MCF 10A (cell line): ENCODE results near the gene GLRA3. TPM values are rescaled to one million over a fixed set of nuclear protein-coding genes. Genes with fewer than 3 reads are reported as not detected.
"Not testable (repeated sequence)": the region's sequence is repeated elsewhere in the genome, so short reads cannot be mapped to it uniquely, and the experiment has no call there.

Source experiments
- Bru-seq: library from RNA; stranded (reverse); fragments of 400-500 nt; gene quantifications from one replicate; lab custom pipeline; 2021; lab: Mats Ljungman, UMichigan
- BruChase-seq, 2 experiments: library from RNA; stranded (reverse); fragments of 400-500 nt; gene quantifications; one replicate each; lab custom pipeline; 2021; lab: Mats Ljungman, UMichigan
- BruUV-seq: library from RNA; stranded (reverse); fragments of 400-500 nt; replicated peaks from 2 replicates; lab custom pipeline; 2021; lab: Mats Ljungman, UMichigan
- CTCF ChIA-PET: fragments of 300-600 bp; sonication (Branson Sonifier 250); formaldehyde crosslinking; extraction: SDS; loops from one replicate; lab custom pipeline; 2021; ENCODE audit warnings: antibody characterized with exemption, inconsistent platforms; lab: Yijun Ruan, JAX
- POLR2A ChIA-PET: fragments of 300-600, 350-650 bp; sonication (Branson Sonifier 250); formaldehyde crosslinking; extraction: SDS; loops from one replicate; lab custom pipeline; 2020; ENCODE audit warnings: antibody characterized with exemption, inconsistent platforms; lab: Yijun Ruan, JAX
- DNase-seq: peaks from one replicate; pipeline ENCODE4 v3.0.0-alpha.2; 2018; ENCODE audit not compliant: unreplicated experiment
- H3K27ac Mint-ChIP-seq: one replicate; pipeline ENCODE4 v1.8.0; 2022; ENCODE audit warnings: mild to moderate bottlenecking, low read depth, mixed read lengths; ENCODE audit not compliant: unreplicated experiment
- H3K27me3 Mint-ChIP-seq: one replicate; pipeline ENCODE4 v1.8.0; 2022; ENCODE audit warnings: mixed read lengths; ENCODE audit not compliant: insufficient read depth, unreplicated experiment
- H3K36me3 Mint-ChIP-seq: one replicate; pipeline ENCODE4 v1.8.0; 2022; ENCODE audit warnings: mild to moderate bottlenecking, moderate library complexity, mixed read lengths; ENCODE audit not compliant: insufficient read depth, unreplicated experiment
- H3K4me1 Mint-ChIP-seq: one replicate; pipeline ENCODE4 v1.8.0; 2022; ENCODE audit warnings: mixed read lengths; ENCODE audit not compliant: insufficient read depth, unreplicated experiment
- H3K4me3 Mint-ChIP-seq: one replicate; pipeline ENCODE4 v1.8.0; 2022; ENCODE audit warnings: mild to moderate bottlenecking, moderate library complexity, mixed read lengths; ENCODE audit not compliant: unreplicated experiment
- H3K9me3 Mint-ChIP-seq: one replicate; pipeline ENCODE4 v1.8.0; 2022; ENCODE audit warnings: mixed read lengths; ENCODE audit not compliant: unreplicated experiment
- intact Hi-C: fragments of 100-400 bp; cut with micrococcal nuclease; formaldehyde crosslinking; loops from 2 replicates; pipeline ENCODE4 v1.14.1; 2022
- long read RNA-seq: library from polyadenylated mRNA; stranded (forward); transcript quantifications from one replicate; pipeline ENCODE4 v2.0.0, GENCODE V29; 2022
- total RNA-seq: library from RNA; stranded (reverse); gene quantifications from 2 replicates; pipeline ENCODE4 v1.2.3, GENCODE V29; 2022
- TF ChIP-seq, protein P1 (sequence below): fragments of 200-600 bp; IDR thresholded peaks from one replicate; pipeline ENCODE4 v1.8.0; 2022; ENCODE audit warnings: antibody characterized with exemption, mild to moderate bottlenecking; ENCODE audit not compliant: unreplicated experiment

GLRA3 gene
- not detected in 2 replicates for total RNA-seq
- Bru-seq, nascent RNA, result percentile 1 among the genes with signal in this experiment
- BruChase-seq, experiment 1, labeled RNA remaining after a 6-hour chase, result percentile 3 among the genes with signal in this experiment
- BruChase-seq, experiment 2, labeled RNA remaining after a 2-hour chase, result percentile 3 among the genes with signal in this experiment
- long read RNA-seq, result 0 reads

- Mint-ChIP-seq H3K9me3 (no peaks in the 10 kb centered on the region), H3K4me1 (peaks cover 7% of the 10 kb centered on the region), H3K27ac (no peak within 1 kb of the TSS), H3K27me3 (no peaks in the 10 kb centered on the region), H3K36me3 (no peaks in the 10 kb centered on the region), H3K4me3 (peak within 1 kb of the TSS; percentile 78)
- POLR2A ChIA-PET, result interaction anchor here (0.5 kb wide), 1 partner anchor 1182 kb away, joined by 3 read pairs; no protein-coding TSS in a partner anchor
- intact Hi-C loops, result loop anchor here (5.0 kb wide), 1 partner anchor 708 kb away; no protein-coding TSS in a partner anchor
- CTCF ChIA-PET, result interaction anchor here (0.7 kb wide), 1 partner anchor 12 kb away, joined by 5 read pairs; no protein-coding TSS in a partner anchor
- no TSS peak for BruUV-seq
- DNase-seq, result peak; percentile 65
- TF ChIP-seq, protein P1, sequence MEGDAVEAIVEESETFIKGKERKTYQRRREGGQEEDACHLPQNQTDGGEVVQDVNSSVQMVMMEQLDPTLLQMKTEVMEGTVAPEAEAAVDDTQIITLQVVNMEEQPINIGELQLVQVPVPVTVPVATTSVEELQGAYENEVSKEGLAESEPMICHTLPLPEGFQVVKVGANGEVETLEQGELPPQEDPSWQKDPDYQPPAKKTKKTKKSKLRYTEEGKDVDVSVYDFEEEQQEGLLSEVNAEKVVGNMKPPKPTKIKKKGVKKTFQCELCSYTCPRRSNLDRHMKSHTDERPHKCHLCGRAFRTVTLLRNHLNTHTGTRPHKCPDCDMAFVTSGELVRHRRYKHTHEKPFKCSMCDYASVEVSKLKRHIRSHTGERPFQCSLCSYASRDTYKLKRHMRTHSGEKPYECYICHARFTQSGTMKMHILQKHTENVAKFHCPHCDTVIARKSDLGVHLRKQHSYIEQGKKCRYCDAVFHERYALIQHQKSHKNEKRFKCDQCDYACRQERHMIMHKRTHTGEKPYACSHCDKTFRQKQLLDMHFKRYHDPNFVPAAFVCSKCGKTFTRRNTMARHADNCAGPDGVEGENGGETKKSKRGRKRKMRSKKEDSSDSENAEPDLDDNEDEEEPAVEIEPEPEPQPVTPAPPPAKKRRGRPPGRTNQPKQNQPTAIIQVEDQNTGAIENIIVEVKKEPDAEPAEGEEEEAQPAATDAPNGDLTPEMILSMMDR, result no peak
Measured at GRCh38 chr4:174828845-174829701, at the start of gene GLRA3. Gene GLRA3 (minus strand): TSS chr4:174829247. CDS start chr4:174828811, 436 bp downstream.

DNA sequence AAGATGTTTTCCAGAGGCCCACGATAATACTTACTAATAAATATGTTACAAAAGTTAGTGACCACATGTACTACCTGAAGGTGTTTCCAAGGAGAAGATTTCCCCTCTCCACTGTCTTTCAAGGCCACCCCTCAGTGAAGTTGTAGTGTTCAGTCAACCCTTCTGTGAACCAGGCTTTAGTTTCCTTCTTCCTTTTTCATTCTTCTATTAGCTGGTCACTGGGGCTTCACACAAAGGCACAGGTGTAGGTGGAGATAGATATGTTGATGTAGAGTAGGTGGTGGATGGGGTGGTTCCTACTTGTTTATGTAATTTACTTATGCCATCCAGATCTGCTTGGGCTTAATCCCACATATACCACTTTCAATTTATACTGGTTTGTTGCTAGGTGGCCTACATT is 45.9 kb upstream of the GLRA3 start:
- intact Hi-C loops, result loop anchor here (1.0 to 10.0 kb wide), 3 partner anchors 290 to 662 kb away; no protein-coding TSS in a partner anchor
- Mint-ChIP-seq H3K27me3 (no peaks in the 10 kb centered on the region), H3K4me1 (no peaks in the 10 kb centered on the region), H3K27ac (no peak overlapping the region), H3K9me3 (no peaks in the 10 kb centered on the region), H3K36me3 (no peaks in the 10 kb centered on the region), H3K4me3 (no peak overlapping the region)
- DNase-seq, result no peak
- TF ChIP-seq, protein P1, result no peak
- ChIA-PET CTCF (interaction anchor here (0.6 to 2.0 kb wide), 6 partner anchors 12 to 1198 kb away, joined by 3 to 11 read pairs (median 3); no protein-coding TSS in a partner anchor), POLR2A (no interaction called here)
- BruUV-seq, result no TSS peak

DNA sequence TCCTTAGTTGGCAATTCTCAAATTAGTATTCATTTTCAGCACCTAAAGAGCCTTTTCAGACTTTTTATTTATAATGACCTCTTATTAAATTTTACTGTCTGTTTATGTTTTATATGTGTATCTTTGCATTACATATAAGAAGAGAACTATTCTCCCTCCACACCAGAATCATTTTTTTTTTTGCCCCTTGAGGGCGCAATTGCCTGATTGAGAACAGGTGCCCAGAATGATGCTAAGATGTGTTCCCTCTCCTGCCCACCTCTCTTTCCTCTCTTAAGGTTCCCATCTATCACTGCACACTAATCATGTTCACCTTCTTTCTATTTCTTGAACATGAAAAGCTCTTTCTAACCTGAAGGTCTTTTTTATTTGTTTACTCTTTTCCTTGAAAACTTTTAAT is 44.9 kb upstream of the GLRA3 start:
- TF ChIP-seq, protein P1, result peak; percentile 37
- H3K4me1 Mint-ChIP-seq, result no peaks in the 10 kb centered on the region
- H3K9me3 Mint-ChIP-seq, result no peaks in the 10 kb centered on the region
- no peak overlapping the region for H3K4me3 Mint-ChIP-seq
- no peaks in the 10 kb centered on the region for H3K27me3 Mint-ChIP-seq
- peak; percentile 63 for DNase-seq
- ChIA-PET POLR2A (interaction anchor here (0.6 kb wide), 2 partner anchors 624 to 1305 kb away, joined by 3 to 4 read pairs; no protein-coding TSS in a partner anchor), CTCF (interaction anchor here (0.6 to 2.0 kb wide), 5 partner anchors 112 to 664 kb away, joined by 3 to 11 read pairs (median 4); no protein-coding TSS in a partner anchor)
- BruUV-seq, result no TSS peak
- intact Hi-C loops, result loop anchor here (1.0 to 10.0 kb wide), 3 partner anchors 291 to 663 kb away; no protein-coding TSS in a partner anchor
- no peaks in the 10 kb centered on the region for H3K36me3 Mint-ChIP-seq
- H3K27ac Mint-ChIP-seq, result no peak overlapping the region

GRCh38 chr4:174873146-174873545 is 44.1 kb upstream of the GLRA3 start:
- DNase-seq, CTCF ChIA-PET, H3K27me3 Mint-ChIP-seq, BruUV-seq, POLR2A ChIA-PET, H3K27ac Mint-ChIP-seq, H3K36me3 Mint-ChIP-seq, H3K4me1 Mint-ChIP-seq, H3K9me3 Mint-ChIP-seq, H3K4me3 Mint-ChIP-seq: not testable (repeated sequence)
- intact Hi-C loops, result loop anchor here (10.0 kb wide), 1 partner anchor 292 kb away; no protein-coding TSS in a partner anchor
